GM12878 (cell line): Measurements from ENCODE around the gene BCO1. TPM values are rescaled to one million over a fixed set of nuclear protein-coding genes. Genes with fewer than 3 reads are reported as not detected.

Experiments used
- ATAC-seq: fragments of 200-7000 bp; cut with Tn5 transposase; 3 replicates; pipeline ENCODE4 v1.9.1; 2020; ENCODE audit warnings: mild to moderate bottlenecking, moderate library complexity
- BruUV-seq: library from RNA; stranded (reverse); fragments of 400-500 nt; replicated peaks from 2 replicates; lab custom pipeline; 2021; lab: Mats Ljungman, UMichigan
- CTCF ChIA-PET: fragments of 300-600 bp; sonication (Branson Sonifier 250); formaldehyde crosslinking; extraction: SDS; loops from one replicate; lab custom pipeline; 2021; ENCODE audit warnings: inconsistent platforms; lab: Yijun Ruan, JAX
- POLR2A ChIA-PET: fragments of 350-600 bp; formaldehyde crosslinking; extraction: SDS; loops from one replicate; lab custom pipeline; 2021; ENCODE audit warnings: inconsistent platforms; lab: Charles Lee
- RAD21 ChIA-PET: fragments of 300-600 bp; sonication (Branson Sonifier 250); formaldehyde crosslinking; loops from one replicate; lab custom pipeline; 2023; ENCODE audit warnings: antibody characterized with exemption; ENCODE audit not compliant: unreplicated experiment; lab: Charles Lee
- SMC1A ChIA-PET: fragments of 300-600 bp; sonication (Branson Sonifier 250); formaldehyde crosslinking; loops from one replicate; lab custom pipeline; 2023; ENCODE audit not compliant: unreplicated experiment, uncharacterized antibody; lab: Charles Lee
- DNase-seq: peaks from one replicate; pipeline ENCODE4 v3.0.0-alpha.2; 2011; ENCODE audit warnings: low read depth, low spot score
- FAIRE-seq: peaks from 3 replicates; lab custom pipeline; 2011; peaks lifted over from hg19 to GRCh38; lab: Jason Lieb, UNC
- H2AFZ ChIP-seq: 2 replicates; pipeline ENCODE4 v1.6.0; 2011; ENCODE audit warnings: low read depth, low read length, control low read depth; ENCODE audit not compliant: control insufficient read depth
- H3K27ac ChIP-seq: 2 replicates; pipeline ENCODE4 v1.5.1; 2011; ENCODE audit warnings: control low read depth; ENCODE audit not compliant: control insufficient read depth, insufficient read depth
- H3K27me3 ChIP-seq, 2 experiments: replicated peaks in 1 of 2; 2 replicates each; pipeline versions ENCODE4 v1.6.0 to v1.6.1; 2011; ENCODE audit warnings: low read length in 1 of 2; ENCODE audit not compliant: control insufficient read depth in 2 of 2, insufficient read depth in 2 of 2
- H3K36me3 ChIP-seq, 2 experiments: 2 replicates each; pipeline ENCODE4 v1.5.1; 2011; ENCODE audit warnings: low read length in 1 of 2; ENCODE audit not compliant: control insufficient read depth in 2 of 2, insufficient read depth in 2 of 2
- H3K4me1 ChIP-seq: 2 replicates; pipeline ENCODE4 v1.6.1; 2011; ENCODE audit warnings: mild to moderate bottlenecking, low read length, moderate library complexity, mixed read lengths; ENCODE audit not compliant: control insufficient read depth, insufficient read depth
- H3K4me2 ChIP-seq: 2 replicates; pipeline ENCODE4 v1.6.0; 2011; ENCODE audit warnings: control low read depth; ENCODE audit not compliant: control insufficient read depth, insufficient read depth
- H3K4me3 ChIP-seq: fragments of 200-600 bp; sonication (generic); 2 replicates; pipeline ENCODE4 v1.5.1; 2016
- H3K79me2 ChIP-seq: 2 replicates; pipeline ENCODE4 v1.6.0; 2011; ENCODE audit warnings: low read length; ENCODE audit not compliant: control insufficient read depth, insufficient read depth
- H3K9ac ChIP-seq: 2 replicates; pipeline ENCODE4 v1.8.0; 2011; ENCODE audit warnings: low read length, control low read depth, mixed read lengths; ENCODE audit not compliant: control insufficient read depth, insufficient read depth
- H3K9me3 ChIP-seq: replicated peaks from 3 replicates; pipeline ENCODE4 v1.5.1; 2011; ENCODE audit warnings: mild to moderate bottlenecking, low read length; ENCODE audit not compliant: control insufficient read depth, insufficient read depth
- H4K20me1 ChIP-seq: 2 replicates; pipeline ENCODE4 v1.6.0; 2011; ENCODE audit not compliant: control insufficient read depth, insufficient read depth
- BACH1 ChIP-seq: fragments of 450-650 bp; IDR thresholded peaks from 2 replicates; pipeline ENCODE4 v1.6.1; 2017; ENCODE audit warnings: mild to moderate bottlenecking, borderline replicate concordance
- CREB1 ChIP-seq: IDR thresholded peaks from 2 replicates; pipeline ENCODE4 v1.6.1; 2012; ENCODE audit warnings: low read depth, mild to moderate bottlenecking, inconsistent platforms
- ETV6 ChIP-seq, 2 experiments: fragments of 450-650 bp in 1 of 2; IDR thresholded peaks in 1 of 2; conservative IDR thresholded peaks in 1 of 2; 2 replicates each; pipeline ENCODE4 v1.6.1; 2014; ENCODE audit warnings: antibody characterized with exemption in 1 of 2, borderline replicate concordance in 1 of 2, low read depth in 1 of 2, mild to moderate bottlenecking in 1 of 2, moderate library complexity in 1 of 2
- MYC ChIP-seq: IDR thresholded peaks from 2 replicates; pipeline ENCODE4 v1.6.1; 2011; ENCODE audit warnings: mild to moderate bottlenecking, low read length, moderate library complexity, inconsistent platforms; ENCODE audit not compliant: insufficient read depth, insufficient replicate concordance, insufficient read length, severe bottlenecking
- NFYB ChIP-seq: IDR thresholded peaks from 2 replicates; pipeline ENCODE4 v1.6.1; 2011; ENCODE audit warnings: low read depth, mild to moderate bottlenecking, low read length, improper control_type of control experiment, moderate library complexity; ENCODE audit not compliant: insufficient read depth
- PML ChIP-seq: IDR thresholded peaks from 2 replicates; pipeline ENCODE4 v1.6.1; 2012; ENCODE audit warnings: low read length, inconsistent platforms
- SIX5 ChIP-seq: IDR thresholded peaks from 2 replicates; pipeline ENCODE4 v1.6.1; 2011; ENCODE audit warnings: mild to moderate bottlenecking, low read depth, low read length, moderate library complexity; ENCODE audit not compliant: severe bottlenecking
- SREBF2 ChIP-seq: IDR thresholded peaks from 2 replicates; pipeline ENCODE4 v1.6.1; 2012; ENCODE audit warnings: mild to moderate bottlenecking, low read length
- WGBS: methylation state at CpG from one replicate; pipeline ENCODE4 v1.1.6; 2016; ENCODE audit warnings: low lambda C conversion rate; ENCODE audit not compliant: insufficient replicate concordance, insufficient coverage; ENCODE audit errors: missing lambda C conversion rate; 5-methylcytosine and 5-hydroxymethylcytosine counted together
- in situ Hi-C: fragments of 300-500 bp; cut with MboI; formaldehyde crosslinking; loops from 9 replicates; pipeline ENCODE4 v1.14.3; 2018; ENCODE audit warnings: mixed read lengths
- intact Hi-C: fragments of 100-400 bp; cut with micrococcal nuclease; formaldehyde crosslinking; loops from one replicate; pipeline ENCODE4 v1.14.2; 2022; ENCODE audit not compliant: unreplicated experiment
- polyA plus RNA-seq, 11 experiments: library from polyadenylated mRNA; depleted of rRNA in 4 of 11; unstranded in 6 of 11; stranded (reverse) in 5 of 11; fragments of >200 nt; fragmentation: Nextera tagmentation in 4 of 11; fragmentation: Illumina TruSeq in 1 of 11; extraction: Ambion mirVana in 4 of 11; extraction: Trizol in 1 of 11; gene quantifications; 1 replicate in 1 of 11; 2 replicates in 10 of 11; pipeline versions ENCODE4 v1.2.1 to v1.2.3, GENCODE V29; 2011 to 2016; ENCODE audit warnings: inconsistent platforms in 2 of 11, missing spikeins in 2 of 11, low read depth in 1 of 11
- total RNA-seq, 4 experiments: library from RNA; depleted of rRNA in 3 of 4; stranded (reverse); fragments of >200 nt in 3 of 4; fragmentation: Illumina TruSeq in 1 of 4; extraction: Trizol in 1 of 4; gene quantifications; 2 replicates each; pipeline versions ENCODE4 v1.2.1 to v1.2.3, GENCODE V29; 2013 to 2021
- TF ChIP-seq, protein P1 (sequence below): fragments of 450-650 bp; IDR thresholded peaks from 2 replicates; pipeline ENCODE4 v1.6.1; 2017; ENCODE audit warnings: mild to moderate bottlenecking, moderate library complexity
- TF ChIP-seq, protein P2 (sequence below): IDR thresholded peaks from 2 replicates; pipeline ENCODE4 v1.6.1; 2012; ENCODE audit warnings: low read depth, low read length, improper control_type of control experiment
- TF ChIP-seq, protein P3 (sequence below): fragments of 150-350 bp; IDR thresholded peaks from 2 replicates; pipeline ENCODE4 v1.6.1; 2016; ENCODE audit warnings: low read depth, low read length

BCO1 gene
- total and polyA plus RNA-seq, 10 of the 15 experiments (the other 5 are each of a cell fraction or from before 2014, with no cell fraction given): 0.09 to 0.21 (median 0.14) TPM; not detected in 7

DNA sequence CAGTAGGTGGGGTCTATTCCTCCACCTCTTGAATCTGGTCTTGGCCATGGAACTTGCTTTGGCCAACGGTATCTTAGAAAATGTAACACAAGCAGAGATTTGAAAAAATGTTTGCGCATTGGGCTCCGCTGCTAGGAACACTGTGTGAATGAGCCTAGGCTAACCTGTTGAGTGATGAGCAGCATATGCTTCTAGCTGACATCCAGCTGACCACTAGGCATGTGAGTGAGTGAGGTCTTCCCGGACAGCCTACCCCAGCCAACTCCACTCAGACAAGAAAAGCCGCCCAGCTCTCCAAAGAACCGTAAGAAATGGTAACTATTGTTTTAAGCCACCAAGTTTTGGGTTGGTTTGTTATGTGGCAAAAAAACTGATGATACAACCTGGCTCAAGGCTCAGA, 31.4 kb upstream of the BCO1 start:
- POLR2A ChIA-PET: no interaction called here
- TF ChIP-seq, protein P1, sequence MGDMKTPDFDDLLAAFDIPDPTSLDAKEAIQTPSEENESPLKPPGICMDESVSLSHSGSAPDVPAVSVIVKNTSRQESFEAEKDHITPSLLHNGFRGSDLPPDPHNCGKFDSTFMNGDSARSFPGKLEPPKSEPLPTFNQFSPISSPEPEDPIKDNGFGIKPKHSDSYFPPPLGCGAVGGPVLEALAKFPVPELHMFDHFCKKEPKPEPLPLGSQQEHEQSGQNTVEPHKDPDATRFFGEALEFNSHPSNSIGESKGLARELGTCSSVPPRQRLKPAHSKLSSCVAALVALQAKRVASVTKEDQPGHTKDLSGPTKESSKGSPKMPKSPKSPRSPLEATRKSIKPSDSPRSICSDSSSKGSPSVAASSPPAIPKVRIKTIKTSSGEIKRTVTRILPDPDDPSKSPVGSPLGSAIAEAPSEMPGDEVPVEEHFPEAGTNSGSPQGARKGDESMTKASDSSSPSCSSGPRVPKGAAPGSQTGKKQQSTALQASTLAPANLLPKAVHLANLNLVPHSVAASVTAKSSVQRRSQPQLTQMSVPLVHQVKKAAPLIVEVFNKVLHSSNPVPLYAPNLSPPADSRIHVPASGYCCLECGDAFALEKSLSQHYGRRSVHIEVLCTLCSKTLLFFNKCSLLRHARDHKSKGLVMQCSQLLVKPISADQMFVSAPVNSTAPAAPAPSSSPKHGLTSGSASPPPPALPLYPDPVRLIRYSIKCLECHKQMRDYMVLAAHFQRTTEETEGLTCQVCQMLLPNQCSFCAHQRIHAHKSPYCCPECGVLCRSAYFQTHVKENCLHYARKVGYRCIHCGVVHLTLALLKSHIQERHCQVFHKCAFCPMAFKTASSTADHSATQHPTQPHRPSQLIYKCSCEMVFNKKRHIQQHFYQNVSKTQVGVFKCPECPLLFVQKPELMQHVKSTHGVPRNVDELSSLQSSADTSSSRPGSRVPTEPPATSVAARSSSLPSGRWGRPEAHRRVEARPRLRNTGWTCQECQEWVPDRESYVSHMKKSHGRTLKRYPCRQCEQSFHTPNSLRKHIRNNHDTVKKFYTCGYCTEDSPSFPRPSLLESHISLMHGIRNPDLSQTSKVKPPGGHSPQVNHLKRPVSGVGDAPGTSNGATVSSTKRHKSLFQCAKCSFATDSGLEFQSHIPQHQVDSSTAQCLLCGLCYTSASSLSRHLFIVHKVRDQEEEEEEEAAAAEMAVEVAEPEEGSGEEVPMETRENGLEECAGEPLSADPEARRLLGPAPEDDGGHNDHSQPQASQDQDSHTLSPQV: no peak
- TF ChIP-seq, protein P2, sequence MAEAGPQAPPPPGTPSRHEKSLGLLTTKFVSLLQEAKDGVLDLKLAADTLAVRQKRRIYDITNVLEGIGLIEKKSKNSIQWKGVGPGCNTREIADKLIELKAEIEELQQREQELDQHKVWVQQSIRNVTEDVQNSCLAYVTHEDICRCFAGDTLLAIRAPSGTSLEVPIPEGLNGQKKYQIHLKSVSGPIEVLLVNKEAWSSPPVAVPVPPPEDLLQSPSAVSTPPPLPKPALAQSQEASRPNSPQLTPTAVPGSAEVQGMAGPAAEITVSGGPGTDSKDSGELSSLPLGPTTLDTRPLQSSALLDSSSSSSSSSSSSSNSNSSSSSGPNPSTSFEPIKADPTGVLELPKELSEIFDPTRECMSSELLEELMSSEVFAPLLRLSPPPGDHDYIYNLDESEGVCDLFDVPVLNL: no peak
- TF ChIP-seq BACH1: no peak
- no peak for TF ChIP-seq SIX5
- no peak for TF ChIP-seq ETV6 (conservative IDR thresholded peaks at IDR 0.05 in 1 of 2, IDR thresholded peaks at IDR 0.05 in 1 of 2; ENCODE audit: borderline replicate concordance in 1 of 2, low read depth in 1 of 2)
- no peak for TF ChIP-seq PML
- no peak for TF ChIP-seq SREBF2
- TF ChIP-seq, protein P3, sequence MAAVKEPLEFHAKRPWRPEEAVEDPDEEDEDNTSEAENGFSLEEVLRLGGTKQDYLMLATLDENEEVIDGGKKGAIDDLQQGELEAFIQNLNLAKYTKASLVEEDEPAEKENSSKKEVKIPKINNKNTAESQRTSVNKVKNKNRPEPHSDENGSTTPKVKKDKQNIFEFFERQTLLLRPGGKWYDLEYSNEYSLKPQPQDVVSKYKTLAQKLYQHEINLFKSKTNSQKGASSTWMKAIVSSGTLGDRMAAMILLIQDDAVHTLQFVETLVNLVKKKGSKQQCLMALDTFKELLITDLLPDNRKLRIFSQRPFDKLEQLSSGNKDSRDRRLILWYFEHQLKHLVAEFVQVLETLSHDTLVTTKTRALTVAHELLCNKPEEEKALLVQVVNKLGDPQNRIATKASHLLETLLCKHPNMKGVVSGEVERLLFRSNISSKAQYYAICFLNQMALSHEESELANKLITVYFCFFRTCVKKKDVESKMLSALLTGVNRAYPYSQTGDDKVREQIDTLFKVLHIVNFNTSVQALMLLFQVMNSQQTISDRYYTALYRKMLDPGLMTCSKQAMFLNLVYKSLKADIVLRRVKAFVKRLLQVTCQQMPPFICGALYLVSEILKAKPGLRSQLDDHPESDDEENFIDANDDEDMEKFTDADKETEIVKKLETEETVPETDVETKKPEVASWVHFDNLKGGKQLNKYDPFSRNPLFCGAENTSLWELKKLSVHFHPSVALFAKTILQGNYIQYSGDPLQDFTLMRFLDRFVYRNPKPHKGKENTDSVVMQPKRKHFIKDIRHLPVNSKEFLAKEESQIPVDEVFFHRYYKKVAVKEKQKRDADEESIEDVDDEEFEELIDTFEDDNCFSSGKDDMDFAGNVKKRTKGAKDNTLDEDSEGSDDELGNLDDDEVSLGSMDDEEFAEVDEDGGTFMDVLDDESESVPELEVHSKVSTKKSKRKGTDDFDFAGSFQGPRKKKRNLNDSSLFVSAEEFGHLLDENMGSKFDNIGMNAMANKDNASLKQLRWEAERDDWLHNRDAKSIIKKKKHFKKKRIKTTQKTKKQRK: no peak
- no peak for TF ChIP-seq CREB1
- no peak for TF ChIP-seq NFYB
- no peak for TF ChIP-seq MYC

More for the DNA sequence above, 31.4 kb upstream of the BCO1 start:
- Histone ChIP-seq H3K4me3 (no peak overlapping the region), H2AFZ (no peak overlapping the region), H3K4me1 (no peaks in the 10 kb centered on the region), H3K4me2 (no peak overlapping the region), H3K27ac (no peak overlapping the region), H3K79me2 (no peaks in the 10 kb centered on the region), H3K27me3 (peaks cover 0 to 1% of the 10 kb centered on the region in 2 experiments; a peak in 1 of 4 replicates), H3K36me3 (no peaks in the 10 kb centered on the region), H3K9ac (no peak overlapping the region), H4K20me1 (no peaks in the 10 kb centered on the region), H3K9me3 (no peaks in the 10 kb centered on the region)
- ATAC-seq (no peak), DNase-seq (no peak), FAIRE-seq (no peak)
- SMC1A ChIA-PET: no interaction called here
- CTCF ChIA-PET: interaction anchor here (0.7 kb wide), 1 partner anchor 283 kb away, joined by 3 read pairs; no protein-coding TSS in a partner anchor
- no TSS peak for BruUV-seq
- 50% methylated on average over 6 of the region's 6 CpGs for WGBS
- intact Hi-C loops: no loop called here
- in situ Hi-C loops: no loop called here
- RAD21 ChIA-PET: interaction anchor here (1.5 kb wide), 1 partner anchor 158 kb away, joined by 6 read pairs; no protein-coding TSS in a partner anchor
